HepG2 (cell line): ENCODE measurements around the gene NVL. TPM values are rescaled to one million over a fixed set of nuclear protein-coding genes. Genes with fewer than 3 reads are reported as not detected.
"Not testable (repeated sequence)": the region's sequence is repeated elsewhere in the genome, so short reads cannot be mapped to it uniquely, and the experiment has no call there.

Experiments used
- ATAC-seq: fragments of 200-7000 bp; cut with Tn5 transposase; 3 replicates; pipeline ENCODE4 v1.9.1; 2020; ENCODE audit warnings: mild to moderate bottlenecking, moderate library complexity
- BruUV-seq: library from RNA; stranded (reverse); fragments of 400-500 nt; replicated peaks from 2 replicates; lab custom pipeline; 2021; lab: Mats Ljungman, UMichigan
- CTCF ChIA-PET: fragments of 300-600 bp; formaldehyde crosslinking; extraction: SDS; loops from one replicate; lab custom pipeline; 2021; ENCODE audit warnings: low total read pairs, inconsistent platforms, low intra/inter-chr PET ratio; lab: Yijun Ruan, JAX
- POLR2A ChIA-PET: fragments of 350-600 bp; sonication (Branson Sonifier 250); formaldehyde crosslinking; loops from one replicate; lab custom pipeline; 2020; ENCODE audit warnings: antibody characterized with exemption, inconsistent platforms; lab: Yijun Ruan, JAX
- DNase-seq: peaks from one replicate; pipeline ENCODE4 v3.0.0-alpha.2; 2015; ENCODE audit warnings: low spot score
- FAIRE-seq: peaks from 3 replicates; lab custom pipeline; 2011; peaks lifted over from hg19 to GRCh38; lab: Jason Lieb, UNC
- H2AFZ ChIP-seq: one replicate; pipeline ENCODE4 v1.6.1; 2011; ENCODE audit warnings: low read length, inconsistent platforms
- H3K27ac ChIP-seq: fragments of 300-600 bp; 3 replicates; pipeline ENCODE4 v1.8.0; 2011; ENCODE audit warnings: mixed run types, mild to moderate bottlenecking, mixed read lengths, low read length, inconsistent platforms; ENCODE audit not compliant: insufficient read depth; ENCODE audit errors: extremely low read length
- H3K27me3 ChIP-seq, 2 experiments: fragments of 200-600 bp in 1 of 2; 2 replicates in 1 of 2; 3 replicates in 1 of 2; pipeline versions ENCODE4 v1.6.0 to v1.8.0; 2011; ENCODE audit warnings: low read length in 2 of 2, mild to moderate bottlenecking in 2 of 2, moderate library complexity in 2 of 2, inconsistent platforms in 1 of 2; ENCODE audit not compliant: insufficient read depth in 2 of 2, control insufficient read depth in 1 of 2
- H3K36me3 ChIP-seq, 2 experiments: fragments of 200-600 bp in 1 of 2; replicated peaks in 1 of 2; 2 replicates in 1 of 2; 3 replicates in 1 of 2; pipeline versions ENCODE4 v1.5.1 to v1.8.0; 2011; ENCODE audit warnings: low read length in 2 of 2, inconsistent platforms in 1 of 2; ENCODE audit not compliant: insufficient read depth in 2 of 2, control insufficient read depth in 1 of 2
- H3K4me1 ChIP-seq: 2 replicates; pipeline ENCODE4 v1.5.1; 2012; ENCODE audit warnings: low read length, inconsistent platforms; ENCODE audit not compliant: insufficient read depth
- H3K4me2 ChIP-seq: 2 replicates; pipeline ENCODE4 v1.6.0; 2011; ENCODE audit warnings: low read depth, low read length, inconsistent platforms
- H3K4me3 ChIP-seq, 3 experiments: fragments of 200-600 bp in 1 of 3; sonication (generic), shearing (Covaris generic) in 1 of 3; replicated peaks in 1 of 3; 2 replicates each; pipeline ENCODE4 v1.5.1; 2011 to 2016; ENCODE audit warnings: low read length in 3 of 3, inconsistent platforms in 2 of 3, low read depth in 2 of 3, mild to moderate bottlenecking in 2 of 3, control low read depth in 1 of 3, mixed read lengths in 1 of 3; ENCODE audit not compliant: insufficient read depth in 1 of 3
- H3K79me2 ChIP-seq: one replicate; pipeline ENCODE4 v1.6.1; 2011; ENCODE audit warnings: low read length, inconsistent platforms; ENCODE audit not compliant: insufficient read depth
- H3K9ac ChIP-seq: 2 replicates; pipeline ENCODE4 v1.6.0; 2011; ENCODE audit warnings: mild to moderate bottlenecking, low read depth, low read length, inconsistent platforms; ENCODE audit not compliant: insufficient read depth
- H3K9me3 ChIP-seq: 2 replicates; pipeline ENCODE4 v1.5.1; 2012; ENCODE audit warnings: mild to moderate bottlenecking, low read length
- H4K20me1 ChIP-seq: 2 replicates; pipeline ENCODE4 v1.6.0; 2011; ENCODE audit warnings: inconsistent platforms, mild to moderate bottlenecking, low read length, moderate library complexity; ENCODE audit not compliant: insufficient read depth
- CENPX ChIP-seq: sonication (generic); formaldehyde crosslinking; IDR thresholded peaks from 2 replicates; pipeline ENCODE4 v1.9.0; 2021; ENCODE audit warnings: mild to moderate bottlenecking, missing genetic modification reagents, moderate library complexity
- ZNF317 ChIP-seq: sonication (generic); formaldehyde crosslinking; IDR thresholded peaks from 2 replicates; pipeline ENCODE4 v1.5.0; 2020; ENCODE audit warnings: mild to moderate bottlenecking, missing genetic modification reagents
- WGBS: methylation state at CpG from one replicate; pipeline ENCODE4 v1.1.6; 2017; ENCODE audit warnings: low lambda C conversion rate; 5-methylcytosine and 5-hydroxymethylcytosine counted together
- in situ Hi-C: cut with HindIII; loops from 2 replicates; pipeline ENCODE4 v1.10.0; 2017; ENCODE audit warnings: low pct_unique_long_range_greater_than_20kb; ENCODE audit not compliant: extremely low pct_ligation_motif_present
- intact Hi-C: fragments of 100-400 bp; cut with micrococcal nuclease; formaldehyde crosslinking; loops from one replicate; pipeline ENCODE4 v1.10.0; 2022; ENCODE audit not compliant: unreplicated experiment
- polyA plus RNA-seq, 8 experiments: library from polyadenylated mRNA; depleted of rRNA in 3 of 8; stranded (reverse) in 7 of 8; unstranded in 1 of 8; fragments of >200 nt; fragmentation: Illumina TruSeq in 4 of 8; extraction: Trizol in 4 of 8; gene quantifications; 2 replicates each; pipeline versions ENCODE4 v1.2.1 to v1.2.3, GENCODE V29; 2011 to 2016; ENCODE audit warnings: low read depth in 4 of 8, missing spikeins in 1 of 8, mixed read lengths in 1 of 8; ENCODE audit not compliant: insufficient read depth in 1 of 8
- total RNA-seq, 5 experiments: library from RNA; depleted of rRNA; stranded (reverse); fragments of >200 nt; fragmentation: Illumina TruSeq; extraction: Trizol; gene quantifications; 2 replicates each; pipeline ENCODE4 v1.2.3, GENCODE V29; 2016; ENCODE audit warnings: low read depth in 1 of 5

Gene NVL
- total and polyA plus RNA-seq, 2 of the 13 experiments (the other 11 are each of a cell fraction or from before 2014, with no cell fraction given): 8.3 to 21.0 TPM

- Histone ChIP-seq H3K9me3 (no peaks in the 10 kb centered on the region), H2AFZ (peak overlapping the region; percentile 5), H3K4me1 (peaks cover 33% of the 10 kb centered on the region), H3K27me3 (no peaks in the 10 kb centered on the region; a peak in 1 of 5 replicates), H3K36me3 (no peaks in the 10 kb centered on the region), H3K79me2 (peaks cover 14% of the 10 kb centered on the region), H4K20me1 (0 out of 2 replicates have a peak, but pooled peaks cover 2% of the 10 kb centered on the region), H3K4me3 (no peak overlapping the region), H3K9ac (no peak overlapping the region), H3K4me2 (no peak overlapping the region; the same call in 1 of the 2 replicates), H3K27ac (no peak overlapping the region)
- intact Hi-C loops: no loop called here
- BruUV-seq: no TSS peak
- no peak for DNase-seq
- CTCF ChIA-PET: no interaction called here
- WGBS: 35% methylated on average over 5 of the region's 5 CpGs
- POLR2A ChIA-PET: no interaction called here
- FAIRE-seq: no peak
- peak; percentile 99 for TF ChIP-seq ZNF317 (CRISPR knock-in tag)
- no peak for TF ChIP-seq CENPX
- in situ Hi-C loops: no loop called here
- no peak for ATAC-seq
Measured at GRCh38 chr1:224353975-224354925, 24.3 kb upstream of the NVL start.

DNA sequence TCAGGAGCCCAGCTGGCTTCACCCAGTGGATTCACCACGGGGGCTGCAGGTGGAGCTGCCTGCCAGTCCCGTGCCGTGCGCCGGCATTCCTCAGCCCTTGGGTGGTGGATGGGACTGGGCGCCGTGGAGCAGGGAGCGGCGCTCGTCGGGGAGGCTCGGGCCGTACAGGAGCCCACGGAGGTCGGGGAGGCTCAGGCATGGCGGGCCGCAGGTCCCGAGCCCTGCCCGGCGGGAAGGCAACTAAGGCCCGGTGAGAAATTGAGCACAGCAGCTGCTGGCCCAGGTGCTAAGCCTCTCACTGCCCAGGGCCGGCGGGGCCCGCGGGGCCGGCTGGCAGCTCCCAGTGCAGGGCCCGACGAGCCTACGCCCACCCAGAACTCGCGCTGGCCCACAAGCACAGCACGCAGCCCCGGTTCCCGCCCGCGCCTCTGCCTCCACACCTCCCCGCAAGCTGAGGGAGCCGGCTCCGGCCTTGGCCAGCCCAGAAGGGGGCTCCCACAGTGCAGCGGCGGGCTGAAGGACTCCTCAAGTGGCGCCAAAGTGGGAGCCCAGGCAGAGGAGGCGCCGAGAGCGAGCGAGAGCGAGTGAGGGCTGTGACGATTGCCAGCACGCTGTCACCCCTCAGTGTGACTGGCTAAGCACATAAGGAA is 22.6 kb upstream of the NVL start:
- H4K20me1 ChIP-seq, H3K36me3 ChIP-seq, FAIRE-seq, H3K9me3 ChIP-seq, DNase-seq, H3K4me3 ChIP-seq, BruUV-seq, H2AFZ ChIP-seq, ATAC-seq, intact Hi-C loops, H3K27ac ChIP-seq, in situ Hi-C loops, H3K4me2 ChIP-seq, H3K79me2 ChIP-seq, H3K27me3 ChIP-seq, POLR2A ChIA-PET, H3K9ac ChIP-seq, CTCF ChIA-PET: not testable (repeated sequence)
- WGBS: 86% methylated on average over 36 of the region's 49 CpGs
- H3K4me1 ChIP-seq: peaks cover 17% of the 10 kb centered on the region

- CTCF ChIA-PET, H3K27ac ChIP-seq, POLR2A ChIA-PET, intact Hi-C loops, H3K79me2 ChIP-seq, BruUV-seq, H3K9ac ChIP-seq, in situ Hi-C loops, H3K9me3 ChIP-seq, DNase-seq, H3K36me3 ChIP-seq, H3K4me3 ChIP-seq, FAIRE-seq, H3K27me3 ChIP-seq, H2AFZ ChIP-seq, H4K20me1 ChIP-seq, H3K4me2 ChIP-seq, ATAC-seq: not testable (repeated sequence)
- peaks cover 12% of the 10 kb centered on the region for H3K4me1 ChIP-seq
- 82% methylated on average over 25 of the region's 30 CpGs for WGBS
Measured at GRCh38 chr1:224349716-224350115, 19.7 kb upstream of the NVL start.
